22Rv1 (cell line): Measurements from ENCODE around the gene LRRC42.

Experiments
- H3K27ac ChIP-seq: fragments of 450-650 bp; 2 replicates; pipeline ENCODE4 v1.5.1; 2017
- CTCF ChIP-seq: fragments of 450-650 bp; IDR thresholded peaks from 2 replicates; pipeline ENCODE4 v1.5.1; 2017; ENCODE audit warnings: mild to moderate bottlenecking
- ZFX ChIP-seq: fragments of 450-650 bp; IDR thresholded peaks from 2 replicates; pipeline ENCODE4 v1.6.1; 2017; ENCODE audit warnings: antibody characterized with exemption, borderline replicate concordance

The LRRC42 gene

GRCh38 chr1:54013393-54014008, 67.4 kb downstream of the LRRC42 start:
- no peak overlapping the region for H3K27ac ChIP-seq
- TF ChIP-seq ZFX: no peak
- TF ChIP-seq CTCF: no peak

- TF ChIP-seq CTCF: no peak
- no peak for TF ChIP-seq ZFX
- H3K27ac ChIP-seq: no peak overlapping the region
Measured at GRCh38 chr1:54014009-54014629, 68.0 kb downstream of the LRRC42 start.

GRCh38 chr1:54016343-54017282, 70.5 kb downstream of the LRRC42 start:
- peak overlapping the region; percentile 54 for H3K27ac ChIP-seq
- TF ChIP-seq CTCF (no peak), ZFX (no peak)
